Progenitor cell of endocrine pancreas (in vitro differentiated cells): ENCODE measurements around the gene PARP9. TPM values are rescaled to one million over a fixed set of nuclear protein-coding genes. Genes with fewer than 3 reads are reported as not detected.
A peak's percentile ranks its signal among the peaks of the same experiment; 100 is the strongest.

Experiments used
- DNase-seq: peaks from one replicate; pipeline ENCODE4 v3.0.0; 2021; ENCODE audit warnings: low spot score; ENCODE audit not compliant: unreplicated experiment
- H3K27ac Mint-ChIP-seq: 2 replicates; pipeline ENCODE4 v1.8.0; 2021; ENCODE audit warnings: mild to moderate bottlenecking, moderate library complexity, mixed read lengths
- H3K27me3 Mint-ChIP-seq: 2 replicates; pipeline ENCODE4 v1.8.0; 2021; ENCODE audit warnings: mixed read lengths
- H3K36me3 Mint-ChIP-seq: 2 replicates; pipeline ENCODE4 v1.8.0; 2022; ENCODE audit warnings: mixed read lengths; ENCODE audit not compliant: insufficient read depth
- H3K4me1 Mint-ChIP-seq: 2 replicates; pipeline ENCODE4 v1.8.0; 2021; ENCODE audit warnings: low read depth, mixed read lengths
- H3K4me3 Mint-ChIP-seq: 2 replicates; pipeline ENCODE4 v1.8.0; 2021; ENCODE audit warnings: low read depth, mild to moderate bottlenecking, moderate library complexity, mixed read lengths
- H3K9me3 Mint-ChIP-seq: 2 replicates; pipeline ENCODE4 v1.8.0; 2021; ENCODE audit warnings: low read depth, mixed read lengths
- total RNA-seq: library from RNA; stranded (reverse); gene quantifications from 2 replicates; pipeline ENCODE4 v1.2.1, GENCODE V29; 2021
- TF ChIP-seq, protein P1 (sequence below): fragments of 200-600 bp; sonication (generic); IDR thresholded peaks from one replicate; pipeline ENCODE4 v1.5.0; 2021; ENCODE audit warnings: antibody characterized with exemption, mild to moderate bottlenecking; ENCODE audit not compliant: unreplicated experiment

PARP9 gene
- total RNA-seq, 1 donor from 2014 or later, result 11.3 TPM

DNA sequence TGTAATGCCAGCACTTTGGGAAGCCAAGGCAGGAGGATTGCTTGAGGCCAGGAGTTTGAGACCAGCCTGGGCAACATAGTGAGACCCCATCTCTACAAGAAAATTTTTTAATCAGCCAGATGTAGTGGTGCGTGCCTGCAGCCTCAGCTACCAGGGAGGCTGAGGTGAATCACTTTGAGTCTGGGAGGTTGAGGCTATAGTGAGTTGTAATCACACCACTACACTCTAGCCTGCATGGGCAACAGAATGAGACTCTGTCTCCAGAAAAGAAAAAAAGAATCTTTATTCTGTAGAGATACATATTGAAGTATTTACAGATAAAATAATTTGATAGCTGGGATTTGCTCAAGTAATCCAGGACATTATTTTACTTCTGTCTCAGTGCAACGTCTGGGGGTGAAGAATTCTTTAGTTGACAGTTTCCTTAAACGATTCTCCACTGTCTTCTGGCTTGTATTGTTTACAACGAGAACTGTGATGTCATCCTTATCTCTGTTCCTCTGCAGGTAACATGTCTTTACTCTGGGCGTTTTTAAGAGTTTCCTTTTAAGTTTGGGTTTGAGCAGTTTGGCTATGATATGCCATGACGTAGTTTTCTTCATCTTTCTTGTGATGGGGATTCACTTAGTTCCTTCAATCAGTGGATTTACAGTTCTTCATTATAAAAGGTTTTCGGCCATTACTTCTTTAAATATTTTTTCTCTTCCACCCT lies 75.7 kb downstream of the PARP9 start:
- peaks cover 3% of the 10 kb centered on the region for H3K4me1 Mint-ChIP-seq
- no peaks in the 10 kb centered on the region for H3K27me3 Mint-ChIP-seq
- H3K36me3 Mint-ChIP-seq, result peaks cover 18% of the 10 kb centered on the region
- H3K27ac Mint-ChIP-seq, result no peak overlapping the region
- TF ChIP-seq, protein P1, sequence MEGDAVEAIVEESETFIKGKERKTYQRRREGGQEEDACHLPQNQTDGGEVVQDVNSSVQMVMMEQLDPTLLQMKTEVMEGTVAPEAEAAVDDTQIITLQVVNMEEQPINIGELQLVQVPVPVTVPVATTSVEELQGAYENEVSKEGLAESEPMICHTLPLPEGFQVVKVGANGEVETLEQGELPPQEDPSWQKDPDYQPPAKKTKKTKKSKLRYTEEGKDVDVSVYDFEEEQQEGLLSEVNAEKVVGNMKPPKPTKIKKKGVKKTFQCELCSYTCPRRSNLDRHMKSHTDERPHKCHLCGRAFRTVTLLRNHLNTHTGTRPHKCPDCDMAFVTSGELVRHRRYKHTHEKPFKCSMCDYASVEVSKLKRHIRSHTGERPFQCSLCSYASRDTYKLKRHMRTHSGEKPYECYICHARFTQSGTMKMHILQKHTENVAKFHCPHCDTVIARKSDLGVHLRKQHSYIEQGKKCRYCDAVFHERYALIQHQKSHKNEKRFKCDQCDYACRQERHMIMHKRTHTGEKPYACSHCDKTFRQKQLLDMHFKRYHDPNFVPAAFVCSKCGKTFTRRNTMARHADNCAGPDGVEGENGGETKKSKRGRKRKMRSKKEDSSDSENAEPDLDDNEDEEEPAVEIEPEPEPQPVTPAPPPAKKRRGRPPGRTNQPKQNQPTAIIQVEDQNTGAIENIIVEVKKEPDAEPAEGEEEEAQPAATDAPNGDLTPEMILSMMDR, result no peak
- no peak overlapping the region for H3K4me3 Mint-ChIP-seq
- no peak for DNase-seq
- H3K9me3 Mint-ChIP-seq, result no peaks in the 10 kb centered on the region

DNA sequence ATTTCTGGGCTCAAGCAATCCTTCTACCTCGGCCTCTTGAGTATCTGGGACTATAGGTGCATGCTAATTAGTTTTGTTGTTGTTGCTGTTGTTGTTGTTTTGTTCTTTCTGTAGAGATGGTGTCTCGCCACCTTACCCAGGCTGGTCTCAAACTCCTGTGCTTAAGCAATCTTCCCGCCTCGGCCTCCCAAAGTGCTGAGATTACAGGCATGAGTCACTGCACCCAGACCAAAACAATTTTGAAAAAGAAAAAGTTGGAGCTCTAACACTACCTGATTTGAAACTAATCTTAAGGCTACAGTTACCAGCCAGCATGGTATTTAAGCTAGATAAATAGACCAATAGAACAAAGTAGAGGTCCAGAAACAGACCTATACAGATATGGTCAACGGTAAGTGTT lies 79.1 kb downstream of the PARP9 start:
- H3K27ac Mint-ChIP-seq, result peak overlapping the region; percentile 84
- TF ChIP-seq, protein P1, result no peak
- no peak for DNase-seq
- H3K9me3 Mint-ChIP-seq, result no peaks in the 10 kb centered on the region
- no peak overlapping the region for H3K4me3 Mint-ChIP-seq
- H3K4me1 Mint-ChIP-seq, result peaks cover 3% of the 10 kb centered on the region
- H3K36me3 Mint-ChIP-seq, result peaks cover 5% of the 10 kb centered on the region
- no peaks in the 10 kb centered on the region for H3K27me3 Mint-ChIP-seq

DNA sequence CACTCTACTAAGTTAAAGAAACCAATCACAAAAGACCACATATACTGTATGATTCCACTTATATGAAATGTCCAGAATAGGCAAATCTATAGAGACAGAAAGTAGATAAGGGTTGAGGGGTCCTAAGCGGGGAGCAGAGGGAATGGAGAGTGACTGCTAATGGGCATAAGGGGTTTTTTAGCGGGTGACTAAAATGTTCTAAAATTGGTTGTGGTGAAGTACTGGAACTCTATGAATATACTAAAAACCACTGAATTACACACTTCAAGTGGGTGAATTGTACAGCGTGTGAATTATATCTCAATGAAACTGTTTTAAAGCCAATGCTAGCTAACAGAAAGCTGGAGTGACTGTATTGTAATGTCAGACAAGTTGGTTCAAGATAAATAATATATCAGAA lies 82.7 kb downstream of the PARP9 start:
- no peak for DNase-seq
- TF ChIP-seq, protein P1, result no peak
- H3K36me3 Mint-ChIP-seq, result peaks cover 8% of the 10 kb centered on the region
- peaks cover 3% of the 10 kb centered on the region for H3K4me1 Mint-ChIP-seq
- H3K9me3 Mint-ChIP-seq, result no peaks in the 10 kb centered on the region
- no peaks in the 10 kb centered on the region for H3K27me3 Mint-ChIP-seq
- peak overlapping the region; percentile 6 for H3K27ac Mint-ChIP-seq
- H3K4me3 Mint-ChIP-seq, result no peak overlapping the region

Other genes with a start within 250 kb of the PARP9 start
- gene CSTA, start 239.1 kb downstream of the PARP9 start, total RNA-seq, result not detected in 2 replicates
- 53.5 and 55.4 TPM in 2 replicates for gene MIX23, start 181.1 kb downstream of the PARP9 start, total RNA-seq
- 52.5 and 61.3 TPM in 2 replicates for gene FAM162A, start 180.1 kb downstream of the PARP9 start, total RNA-seq
- 6.6 and 7.5 TPM in 2 replicates for gene WDR5B, start 148.2 kb downstream of the PARP9 start, total RNA-seq
- 82.5 and 85.5 TPM in 2 replicates for gene KPNA1, start 49.4 kb downstream of the PARP9 start, total RNA-seq
- 13.0 and 14.5 TPM in 2 replicates for gene DTX3L, start within 50 bp of the PARP9 start, total RNA-seq
- gene PARP15, start 13.3 kb upstream of the PARP9 start, total RNA-seq, result 0.55 TPM in 2 replicates
- 20.0 and 21.4 TPM in 2 replicates for gene PARP14, start 116.5 kb upstream of the PARP9 start, total RNA-seq
- 11.9 and 12.8 TPM in 2 replicates for gene HSPBAP1, start 229.5 kb upstream of the PARP9 start, total RNA-seq
- 17.5 and 20.0 TPM in 2 replicates for gene SLC49A4, start 230.8 kb upstream of the PARP9 start, total RNA-seq